Hepatocyte (in vitro differentiated cells): ENCODE data around the gene CTTN.

Experiments used
- CTCF ChIP-seq: fragments of 200-600 bp; sonication (generic); IDR thresholded peaks from 2 replicates; pipeline ENCODE4 v1.5.1; 2016; ENCODE audit warnings: antibody characterized with exemption, mild to moderate bottlenecking; ENCODE audit not compliant: poor library complexity
- EZH2phosphoT487 ChIP-seq: fragments of 200-600 bp; sonication (generic); IDR thresholded peaks from one replicate; pipeline ENCODE4 v1.6.1; 2018; ENCODE audit warnings: antibody characterized with exemption, mild to moderate bottlenecking, low read depth, moderate library complexity; ENCODE audit not compliant: unreplicated experiment, severe bottlenecking

- no peak for TF ChIP-seq CTCF
- TF ChIP-seq EZH2phosphoT487 = no peak
Measured at GRCh38 chr11:70427436-70427835, 29.1 kb downstream of the CTTN start.
